GM21576 (cell line): ENCODE measurements around the gene GRAPL.
"Not testable (repeated sequence)": the region's sequence is repeated elsewhere in the genome, so short reads cannot be mapped to it uniquely, and the experiment has no call there.

Experiments used
- ATAC-seq: cut with Tn5 transposase; IDR thresholded peaks from one replicate; pipeline ENCODE4 v1.9.1; 2021; ENCODE audit warnings: mild to moderate bottlenecking, moderate library complexity; ENCODE audit not compliant: unreplicated experiment

The GRAPL gene

DNA sequence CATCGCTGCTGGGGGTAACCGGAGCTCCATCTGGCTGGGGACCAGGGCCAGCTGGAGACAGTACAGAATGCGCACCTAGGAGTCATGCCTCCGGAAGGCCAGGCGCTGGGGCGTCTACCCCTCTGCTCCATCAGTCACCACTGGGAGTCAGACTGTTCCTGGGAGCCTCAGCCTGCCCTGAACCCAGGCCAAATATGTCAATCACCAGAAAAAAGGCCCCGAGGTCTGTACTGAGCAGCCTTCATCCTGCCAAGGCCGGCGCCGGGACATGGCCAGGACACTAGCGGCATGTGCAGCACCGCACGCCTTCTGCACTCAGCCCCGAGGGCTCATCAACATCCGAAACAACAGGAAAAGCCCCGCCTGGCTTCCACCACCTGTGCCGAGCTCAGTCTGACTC lies 8.7 kb downstream of the GRAPL start:
- ATAC-seq, result not testable (repeated sequence)

DNA sequence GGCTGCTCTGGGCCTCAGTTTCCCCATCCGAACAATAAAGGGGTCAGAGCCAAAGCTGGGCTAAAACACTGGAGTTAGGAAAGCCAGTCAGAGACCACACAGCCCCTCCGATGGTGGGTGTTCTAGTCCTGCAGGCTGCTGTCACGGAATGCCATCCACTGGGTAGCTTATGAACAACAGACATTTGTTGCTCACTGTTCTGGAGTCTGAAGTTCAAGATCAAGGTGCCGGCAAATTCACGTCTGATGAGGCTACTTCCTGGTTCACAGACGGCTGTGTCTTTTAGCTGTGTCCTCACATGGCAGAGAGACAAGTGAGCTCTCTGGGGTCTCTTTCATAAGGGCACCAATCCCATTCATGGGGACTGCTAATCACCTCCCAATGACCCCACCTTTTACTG lies 9.2 kb downstream of the GRAPL start:
- ATAC-seq, result not testable (repeated sequence)

DNA sequence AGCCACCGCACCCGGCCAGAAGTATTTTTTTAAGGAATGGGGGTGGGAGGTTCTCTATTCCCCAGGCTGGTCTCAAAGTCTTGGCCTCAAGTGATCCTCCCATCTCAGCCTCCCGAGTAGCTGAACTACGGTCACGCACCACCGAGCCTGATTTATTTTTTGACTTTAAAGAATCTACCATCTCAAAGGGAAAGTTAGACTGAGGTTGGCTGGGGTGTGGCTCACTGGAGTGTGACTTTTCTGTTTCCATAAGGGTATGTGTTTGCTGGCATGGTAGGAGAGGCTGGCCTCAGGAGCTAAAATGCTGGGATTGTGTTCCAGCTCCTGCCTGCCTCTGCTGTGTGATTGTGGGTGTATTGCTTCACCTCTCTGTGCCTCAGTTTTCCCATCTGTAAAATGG lies 10.6 kb downstream of the GRAPL start:
- peak; percentile 24 for ATAC-seq

DNA sequence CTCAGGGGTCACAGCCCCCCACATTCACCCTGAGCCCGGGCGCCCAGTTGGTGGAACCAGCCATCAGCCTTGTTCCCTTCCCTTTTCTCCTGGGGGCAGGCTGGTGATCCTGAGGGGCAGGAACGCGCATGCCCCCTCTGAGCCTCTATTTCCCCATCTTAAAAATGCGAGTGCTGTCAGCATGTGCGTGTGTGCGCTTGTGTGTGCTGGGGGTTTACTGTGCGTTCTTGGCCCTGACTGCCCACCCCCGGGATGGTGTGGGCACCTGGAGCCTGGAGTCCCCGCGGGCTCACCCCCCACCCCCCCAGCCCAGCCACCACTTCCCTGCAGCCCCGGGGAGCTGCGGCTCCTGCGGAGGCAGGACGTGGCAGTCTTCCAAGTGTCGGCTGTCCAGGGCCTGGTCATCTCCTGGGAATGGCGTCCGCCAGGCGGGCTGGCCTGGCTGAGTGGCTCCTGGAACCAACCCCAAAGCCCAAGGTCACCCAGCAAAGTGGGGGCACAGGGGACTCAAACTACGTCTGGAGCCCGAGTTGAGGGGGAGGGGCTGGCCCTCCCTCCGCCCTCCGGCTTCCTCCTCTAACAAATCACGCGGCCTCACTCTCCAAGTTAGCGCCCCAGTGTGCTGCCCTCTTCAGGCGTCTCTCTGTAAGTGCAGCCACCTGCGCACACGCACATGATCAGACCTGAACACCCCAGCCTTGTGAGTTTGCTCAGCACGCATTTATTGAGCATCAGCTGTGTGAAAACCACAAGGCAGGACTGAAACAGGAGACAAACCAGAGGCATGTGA lies 14.2 kb downstream of the GRAPL start:
- peak; percentile 52 for ATAC-seq

DNA sequence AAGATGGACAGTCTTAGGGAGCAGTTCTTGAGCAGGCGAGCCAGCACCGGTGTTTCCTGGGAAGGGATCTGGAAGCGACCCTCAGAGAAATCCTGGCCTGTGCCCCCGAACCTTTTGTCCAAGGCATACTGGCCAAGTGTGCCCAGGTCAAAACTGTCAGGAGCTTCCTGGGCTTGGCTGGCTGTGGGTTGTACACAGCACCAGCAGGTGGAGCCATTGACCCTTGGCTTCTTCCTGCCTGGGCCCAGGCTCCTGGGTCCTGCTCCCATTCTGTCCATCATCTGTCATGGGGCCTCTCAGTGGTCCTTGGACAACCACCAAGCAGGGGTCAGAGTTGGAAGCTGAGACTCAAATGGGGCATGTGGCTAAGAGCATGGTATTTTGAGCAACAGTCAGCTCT lies 15.0 kb downstream of the GRAPL start:
- ATAC-seq, result not testable (repeated sequence)

DNA sequence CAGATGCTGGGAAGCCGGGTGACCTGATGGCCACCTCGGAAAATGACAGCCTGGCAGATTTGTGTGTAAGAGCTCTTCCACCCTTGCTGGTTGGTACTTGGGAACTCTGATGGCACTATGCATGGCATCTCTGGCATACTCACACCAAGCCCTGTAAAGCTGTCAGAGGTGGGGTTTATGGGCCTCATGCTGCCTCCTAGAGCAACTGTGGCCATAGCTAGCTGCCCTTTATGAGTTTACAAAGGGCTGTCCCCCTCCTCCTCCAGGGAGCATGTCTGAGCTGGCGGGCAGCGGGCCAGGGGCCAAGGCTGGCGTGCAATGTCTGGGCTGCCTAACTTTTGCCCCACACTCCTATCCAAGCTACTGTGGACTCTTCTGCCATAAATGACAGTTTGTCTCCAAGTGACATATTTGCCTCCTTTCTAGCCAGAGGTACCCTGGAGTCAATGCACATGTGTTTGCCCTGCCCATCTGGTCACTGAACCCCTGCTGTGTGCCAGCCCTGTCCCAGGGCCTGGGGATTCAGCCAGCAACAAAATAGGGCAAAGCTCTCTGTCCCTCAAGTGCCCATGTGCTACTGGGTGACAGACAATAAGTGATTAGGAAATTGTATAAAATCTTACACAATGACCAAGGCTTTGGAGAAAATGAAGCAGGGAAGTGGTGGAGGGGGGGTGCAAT lies 15.8 kb downstream of the GRAPL start:
- not testable (repeated sequence) for ATAC-seq

DNA sequence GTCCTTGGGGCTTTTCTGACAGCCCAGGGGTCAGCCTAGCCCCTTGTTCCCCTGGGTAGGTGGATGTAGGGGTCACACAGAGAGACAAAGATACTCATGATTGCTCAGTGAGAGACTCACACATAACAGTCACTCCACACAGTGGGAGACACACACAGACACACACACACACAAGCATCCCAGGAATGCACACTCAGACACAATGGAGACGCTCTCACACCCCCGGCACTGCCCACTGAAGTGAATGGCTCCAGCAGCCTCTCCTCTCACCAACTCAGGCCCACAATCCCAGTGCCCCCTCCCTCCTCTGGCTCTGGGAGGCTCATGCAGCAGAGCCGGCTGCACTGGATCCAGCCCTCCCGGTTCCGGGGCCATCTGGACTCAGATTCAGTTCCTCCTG lies 17.0 kb downstream of the GRAPL start:
- ATAC-seq, result not testable (repeated sequence)

DNA sequence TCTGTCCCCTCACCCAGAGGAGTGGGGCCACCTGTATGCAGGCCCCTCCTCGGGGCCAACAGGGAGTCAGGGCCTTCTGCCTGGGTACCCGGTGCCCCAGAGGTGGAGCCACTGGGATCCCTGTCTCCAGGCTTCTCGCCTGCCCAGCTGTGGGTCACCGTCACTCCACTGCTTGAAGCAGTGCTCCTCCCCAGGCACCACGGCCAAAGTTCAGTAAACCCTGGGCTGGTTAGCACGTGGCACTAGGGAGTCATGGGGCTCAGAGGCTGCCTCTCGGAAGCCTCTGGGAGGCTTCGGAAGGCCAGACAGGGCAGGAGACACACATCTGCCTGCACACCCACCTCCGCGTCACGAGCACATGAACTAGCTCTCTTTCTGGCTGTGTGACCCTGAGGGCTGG lies 18.1 kb downstream of the GRAPL start:
- not testable (repeated sequence) for ATAC-seq

DNA sequence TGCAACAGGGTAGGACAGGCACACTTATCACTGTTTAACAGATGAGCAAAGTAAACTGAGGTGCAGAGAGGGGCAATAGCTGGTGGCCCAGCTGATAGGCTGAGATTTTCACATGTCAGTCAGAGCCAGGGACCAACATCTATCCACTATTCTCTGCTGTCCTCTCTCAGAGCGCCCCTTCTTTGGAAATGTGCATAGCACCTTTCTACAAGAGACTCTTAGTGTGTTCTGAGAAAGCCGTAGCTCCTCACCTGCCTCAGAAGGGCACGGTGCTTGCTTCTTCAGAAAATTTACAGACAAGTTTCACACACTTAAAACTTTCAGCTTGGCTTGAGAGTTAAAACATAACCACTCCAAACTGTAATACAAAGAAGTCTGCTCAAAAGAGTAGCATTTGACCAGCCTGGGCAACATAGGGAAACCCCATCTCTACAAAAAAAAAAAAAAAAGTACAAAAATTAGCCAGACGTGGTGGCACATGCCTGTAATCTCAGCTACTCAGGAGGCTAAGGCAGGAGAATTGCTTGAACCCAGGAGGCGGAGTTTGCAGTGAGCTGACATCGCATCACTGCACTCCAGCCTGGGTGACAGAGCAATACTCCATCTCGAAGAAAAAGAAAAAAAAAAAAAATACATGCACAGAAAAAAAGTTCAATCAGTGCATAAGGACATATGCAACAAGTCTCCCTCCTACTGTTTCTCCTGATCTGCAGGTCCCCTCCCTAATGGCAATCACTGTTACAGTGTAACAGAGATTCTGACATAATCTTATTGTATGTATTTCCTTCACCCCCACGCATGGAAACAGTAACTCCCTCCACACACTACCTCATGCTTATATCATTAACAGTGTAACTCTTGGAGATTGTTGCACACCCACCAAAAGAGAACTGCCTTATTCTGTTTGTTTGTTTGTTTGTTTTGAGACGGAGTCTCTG lies 23.6 kb downstream of the GRAPL start:
- ATAC-seq, result not testable (repeated sequence)

DNA sequence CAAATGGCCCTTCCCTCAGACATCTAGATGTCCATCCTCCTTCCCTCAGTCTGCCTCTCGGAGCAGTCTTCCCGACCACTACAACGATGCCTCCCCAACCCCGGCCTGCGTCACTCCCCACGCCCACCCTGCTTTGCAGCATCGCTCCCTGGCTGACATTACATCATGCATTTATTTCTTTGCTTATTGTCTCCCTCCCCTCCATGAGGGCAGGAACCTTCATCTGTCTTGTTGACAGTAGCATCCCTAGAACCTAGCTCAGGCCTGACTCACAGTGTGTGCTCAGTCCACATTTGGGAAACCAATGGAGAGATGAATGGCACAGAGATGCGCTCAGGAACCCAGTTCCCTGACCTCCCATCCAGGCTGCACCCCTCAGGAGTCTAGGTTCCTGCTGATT lies 30.2 kb downstream of the GRAPL start:
- ATAC-seq, result not testable (repeated sequence)

DNA sequence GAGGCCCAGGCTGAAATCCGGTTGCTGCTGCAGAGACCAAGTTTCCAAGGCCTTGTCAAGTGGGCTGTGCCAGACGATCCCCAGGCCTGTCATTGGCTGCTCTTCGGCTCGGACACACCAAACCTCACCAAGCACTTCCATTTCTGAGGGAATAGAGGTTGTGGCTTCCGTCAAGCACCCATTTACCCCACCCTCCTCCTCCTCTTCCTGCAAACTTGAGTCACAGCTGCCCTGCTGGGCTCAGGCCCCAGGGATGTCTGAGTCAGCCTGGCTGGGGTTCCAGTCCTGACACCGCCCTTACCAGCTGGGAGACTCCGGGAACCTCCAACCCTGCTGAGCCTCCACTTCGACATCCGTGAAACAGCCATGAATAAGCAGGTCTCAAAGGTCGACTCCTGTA lies 31.1 kb downstream of the GRAPL start:
- not testable (repeated sequence) for ATAC-seq

DNA sequence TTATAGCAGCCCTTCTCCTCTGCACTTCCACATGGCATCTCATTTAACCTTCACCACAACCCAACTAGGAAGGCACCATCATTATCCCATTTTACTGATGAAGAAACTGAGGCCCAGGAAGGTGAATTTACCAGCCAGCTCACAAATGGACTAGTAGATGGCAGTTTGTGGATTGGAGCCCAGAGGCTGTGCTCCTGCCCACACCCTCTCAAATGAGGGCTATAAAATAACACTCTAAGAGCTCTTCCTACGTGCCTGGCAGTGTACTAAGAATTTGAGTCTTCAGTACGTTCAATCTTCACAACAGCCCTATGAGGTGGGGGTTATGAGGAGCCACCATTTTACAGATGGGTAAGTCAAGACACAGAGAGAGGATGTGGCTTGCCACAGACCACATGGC lies 31.5 kb downstream of the GRAPL start:
- ATAC-seq, result not testable (repeated sequence)

DNA sequence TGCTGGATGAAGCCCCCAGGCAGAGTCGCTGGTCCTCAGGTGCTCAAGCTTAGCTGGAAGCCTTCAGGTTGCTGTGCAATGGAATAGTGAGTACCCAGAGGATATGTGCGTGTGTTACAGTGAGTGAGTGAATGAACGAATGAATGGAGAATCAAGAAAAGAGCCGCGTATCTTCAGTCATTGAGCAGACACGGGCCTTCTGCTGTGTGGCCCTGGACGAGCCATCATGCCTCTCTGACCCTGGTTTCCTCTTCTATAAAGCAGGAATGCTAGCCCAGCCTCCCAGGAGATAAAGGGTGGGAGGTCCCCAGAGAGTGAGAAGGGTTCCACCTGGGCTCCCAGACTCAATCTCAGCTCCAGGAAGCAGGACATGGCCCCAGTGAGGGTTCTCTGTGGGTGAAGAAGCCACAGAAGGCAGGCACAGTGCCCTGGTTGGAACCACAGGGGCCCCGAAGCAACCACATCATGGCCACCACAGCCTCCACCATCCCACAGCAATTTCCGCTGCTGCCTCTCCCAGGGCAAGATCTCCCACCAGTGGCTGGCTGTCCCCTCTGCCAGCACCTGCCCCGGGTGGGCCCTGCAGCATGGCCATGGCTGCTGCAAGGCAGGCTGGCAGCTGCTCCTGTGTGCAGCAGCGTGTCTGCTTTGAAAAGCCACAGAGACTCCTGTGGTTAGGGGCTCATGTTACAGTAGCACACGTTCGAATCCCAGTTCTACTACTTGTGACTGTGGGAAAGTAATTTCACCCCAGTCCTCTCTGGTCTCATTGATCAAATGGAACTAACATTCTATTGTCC lies 34.1 kb downstream of the GRAPL start:
- ATAC-seq, result not testable (repeated sequence)

DNA sequence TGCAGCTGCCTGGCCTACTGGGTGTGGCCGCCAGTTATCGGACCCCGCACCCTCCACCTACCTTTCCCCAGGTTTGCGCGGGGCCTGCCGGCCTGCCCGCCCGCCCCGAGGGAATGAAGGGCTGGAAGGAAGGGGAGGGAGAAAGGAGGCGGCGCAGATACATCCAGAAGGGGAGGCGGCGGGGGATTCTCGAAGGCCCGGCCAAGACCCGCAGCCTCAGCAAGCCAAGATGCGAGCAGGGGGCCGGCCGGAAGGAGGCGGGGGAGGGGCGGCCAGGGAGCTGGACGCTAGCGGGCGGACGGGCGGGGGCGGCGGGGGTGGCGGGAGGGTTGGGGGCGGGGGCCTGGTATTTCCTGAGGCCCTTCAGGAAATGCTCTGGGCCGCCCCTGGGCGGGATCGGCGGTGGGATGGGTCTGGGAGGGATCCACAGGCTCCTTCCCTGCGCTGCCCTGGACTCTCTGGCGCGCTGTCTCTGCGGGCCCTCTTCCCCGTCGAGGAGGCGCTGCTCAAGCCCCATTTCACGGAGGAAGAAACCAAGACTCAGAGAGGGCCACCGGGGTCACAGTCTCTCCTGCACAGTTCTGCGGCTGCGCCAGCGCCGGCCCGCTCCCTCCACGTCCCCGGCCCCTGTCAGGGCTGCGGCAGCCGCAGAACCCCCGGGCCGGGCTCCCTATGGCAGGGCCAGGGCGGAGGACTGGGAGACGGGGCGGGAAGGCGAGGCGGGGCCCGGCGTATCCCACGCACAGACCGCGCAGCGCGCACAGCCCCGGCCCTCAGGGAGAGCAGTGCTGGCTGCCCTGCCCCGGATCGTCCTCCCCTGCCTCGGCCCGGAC lies 35.2 kb downstream of the GRAPL start:
- ATAC-seq, result not testable (repeated sequence)

DNA sequence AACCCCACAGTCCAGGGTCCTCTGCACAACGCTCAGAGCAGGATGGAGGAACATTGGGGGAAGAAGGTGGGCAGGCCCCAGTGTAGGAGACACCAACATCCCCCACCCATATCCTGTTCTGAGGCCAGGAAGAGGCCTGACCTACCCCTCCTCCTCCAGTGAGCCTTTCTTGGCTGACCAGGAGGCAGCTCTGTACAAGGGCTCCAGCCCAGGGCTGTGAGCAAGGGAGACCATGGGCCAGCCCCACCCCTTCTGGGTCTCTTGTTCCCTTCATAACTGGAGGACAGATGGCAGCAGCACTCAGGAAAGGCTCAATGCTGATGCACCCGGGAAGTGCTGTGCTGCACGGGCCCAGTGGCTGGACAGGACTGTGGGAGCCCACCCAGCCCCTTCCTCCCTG lies 47.0 kb downstream of the GRAPL start:
- not testable (repeated sequence) for ATAC-seq

DNA sequence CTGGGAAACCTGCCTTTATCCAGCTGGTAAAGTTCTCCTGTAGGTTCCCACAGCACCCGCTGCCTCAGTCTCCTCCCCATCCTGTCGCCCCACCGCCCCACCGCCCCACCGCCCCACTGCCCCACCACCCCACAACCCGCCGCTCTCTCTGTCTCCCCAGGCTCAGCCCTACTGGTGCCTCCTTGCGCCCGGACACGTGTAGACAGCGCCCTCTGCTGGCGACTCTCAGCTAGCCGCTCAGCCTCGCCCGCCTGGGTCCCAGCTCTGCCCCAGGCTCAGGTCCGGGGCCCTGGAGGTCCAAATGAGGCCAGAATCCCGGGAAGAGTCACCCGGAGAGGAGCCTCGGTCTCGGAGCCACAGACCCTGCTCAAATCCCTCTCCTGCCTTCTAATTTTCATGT lies 48.0 kb downstream of the GRAPL start:
- peak; percentile 64 for ATAC-seq

DNA sequence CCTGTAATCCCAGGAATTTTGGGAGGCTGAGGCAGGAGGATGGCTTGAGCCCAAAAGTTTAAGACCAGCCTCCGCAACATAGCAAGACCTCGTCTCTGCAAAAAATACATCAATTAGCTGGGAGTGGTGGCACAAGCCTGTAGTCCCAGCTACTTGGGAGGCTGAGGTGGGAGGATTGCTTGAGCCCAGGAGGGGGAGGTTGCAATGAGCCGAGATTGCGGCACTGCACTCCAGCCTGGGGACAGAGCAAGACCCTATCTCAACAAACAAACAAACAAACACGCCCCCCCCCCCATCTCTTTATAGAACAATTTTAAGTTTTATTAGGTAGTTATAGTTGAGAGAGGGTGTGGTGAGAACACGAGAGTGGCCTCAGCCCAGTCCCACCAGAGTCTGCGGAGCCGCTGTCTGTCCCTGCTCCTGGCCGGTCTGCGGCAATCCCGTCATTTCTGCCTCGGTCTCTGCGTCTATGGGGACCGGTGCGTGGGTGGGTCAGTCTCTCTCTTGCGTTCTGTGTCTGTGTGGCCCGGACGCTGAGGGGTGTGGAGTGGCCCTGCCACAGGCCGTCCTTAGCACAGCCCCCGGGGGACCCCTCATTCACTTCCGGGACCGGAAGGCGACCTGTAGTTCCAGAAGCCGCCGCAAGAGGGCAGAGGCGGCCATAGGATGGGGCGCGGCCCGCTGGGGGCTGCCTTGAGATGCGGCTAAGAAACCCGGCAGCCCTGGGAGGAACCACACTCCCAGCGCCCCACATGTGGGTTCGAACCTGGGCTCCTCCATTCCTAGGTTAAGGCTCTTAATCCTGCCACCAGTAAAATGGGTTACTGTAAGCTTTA lies 53.9 kb downstream of the GRAPL start:
- peak; percentile 58 for ATAC-seq
